Dendritic cell treated with granulocyte-macrophage colony-stimulating factor and Interleukin-4, amounts not matched to agents 40 ng/mL and 50 ng/mL, for 4 days (primary cell): Measurements from ENCODE around the gene ANO7.

Source experiments
- H3K27ac Mint-ChIP-seq: one replicate; pipeline ENCODE4 v1.8.0; 2022; ENCODE audit warnings: mild to moderate bottlenecking, mixed read lengths
- H3K27me3 Mint-ChIP-seq: one replicate; pipeline ENCODE4 v1.8.0; 2022; ENCODE audit warnings: mild to moderate bottlenecking, mixed read lengths
- H3K36me3 Mint-ChIP-seq: one replicate; pipeline ENCODE4 v1.8.0; 2022; ENCODE audit warnings: low read depth, mixed read lengths
- H3K4me1 Mint-ChIP-seq: one replicate; pipeline ENCODE4 v1.8.0; 2022; ENCODE audit warnings: low read depth, mixed read lengths
- H3K4me3 Mint-ChIP-seq: one replicate; pipeline ENCODE4 v1.8.0; 2022; ENCODE audit warnings: mild to moderate bottlenecking, moderate library complexity, mixed read lengths
- H3K9me3 Mint-ChIP-seq: one replicate; pipeline ENCODE4 v1.8.0; 2022; ENCODE audit warnings: mixed read lengths
- intact Hi-C: fragments of 100-400 bp; cut with micrococcal nuclease; formaldehyde crosslinking; loops from one replicate; pipeline ENCODE4 v1.15.0; 2022

Gene ANO7

GRCh38 chr2:241273210-241274020 lies 84.9 kb downstream of the ANO7 start:
- Mint-ChIP-seq H3K27ac (peak overlapping the region; percentile 8), H3K9me3 (no peaks in the 10 kb centered on the region), H3K36me3 (peaks cover 42% of the 10 kb centered on the region), H3K27me3 (no peaks in the 10 kb centered on the region), H3K4me1 (peaks cover 70% of the 10 kb centered on the region), H3K4me3 (peak overlapping the region; percentile 67)
- intact Hi-C loops = no loop called here

GRCh38 chr2:241274127-241274526 lies 85.7 kb downstream of the ANO7 start:
- H3K4me1 Mint-ChIP-seq = peaks cover 64% of the 10 kb centered on the region
- H3K27ac Mint-ChIP-seq = no peak overlapping the region
- H3K27me3 Mint-ChIP-seq = no peaks in the 10 kb centered on the region
- no peaks in the 10 kb centered on the region for H3K9me3 Mint-ChIP-seq
- no peak overlapping the region for H3K4me3 Mint-ChIP-seq
- intact Hi-C loops = no loop called here
- H3K36me3 Mint-ChIP-seq = peaks cover 35% of the 10 kb centered on the region
